ENCODE measurements around the gene RNASEH2B.

DNA sequence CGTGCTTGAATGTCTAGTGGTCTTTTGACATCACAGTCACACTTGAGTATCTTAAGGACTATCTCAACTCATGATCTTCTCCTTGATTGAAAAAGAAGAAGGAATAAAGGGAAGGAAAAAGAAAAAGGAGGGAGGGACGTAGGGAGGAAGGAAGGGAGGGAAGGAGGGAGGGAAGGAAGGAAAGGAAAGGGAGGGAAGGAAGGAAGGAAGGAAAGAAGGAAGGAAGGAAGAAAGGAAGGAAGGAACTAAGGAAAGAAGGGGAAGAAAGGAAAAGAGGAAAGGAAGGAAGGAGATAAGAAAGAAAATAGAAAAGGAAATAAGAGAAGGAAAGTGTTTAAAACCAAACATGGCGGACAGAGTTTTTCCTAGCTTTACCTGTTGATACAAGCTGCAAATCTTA lies 64.7 kb downstream of the RNASEH2B start:
- TF ChIP-seq, protein P1, sequence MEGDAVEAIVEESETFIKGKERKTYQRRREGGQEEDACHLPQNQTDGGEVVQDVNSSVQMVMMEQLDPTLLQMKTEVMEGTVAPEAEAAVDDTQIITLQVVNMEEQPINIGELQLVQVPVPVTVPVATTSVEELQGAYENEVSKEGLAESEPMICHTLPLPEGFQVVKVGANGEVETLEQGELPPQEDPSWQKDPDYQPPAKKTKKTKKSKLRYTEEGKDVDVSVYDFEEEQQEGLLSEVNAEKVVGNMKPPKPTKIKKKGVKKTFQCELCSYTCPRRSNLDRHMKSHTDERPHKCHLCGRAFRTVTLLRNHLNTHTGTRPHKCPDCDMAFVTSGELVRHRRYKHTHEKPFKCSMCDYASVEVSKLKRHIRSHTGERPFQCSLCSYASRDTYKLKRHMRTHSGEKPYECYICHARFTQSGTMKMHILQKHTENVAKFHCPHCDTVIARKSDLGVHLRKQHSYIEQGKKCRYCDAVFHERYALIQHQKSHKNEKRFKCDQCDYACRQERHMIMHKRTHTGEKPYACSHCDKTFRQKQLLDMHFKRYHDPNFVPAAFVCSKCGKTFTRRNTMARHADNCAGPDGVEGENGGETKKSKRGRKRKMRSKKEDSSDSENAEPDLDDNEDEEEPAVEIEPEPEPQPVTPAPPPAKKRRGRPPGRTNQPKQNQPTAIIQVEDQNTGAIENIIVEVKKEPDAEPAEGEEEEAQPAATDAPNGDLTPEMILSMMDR (IDR thresholded peaks at IDR 0.05; ENCODE audit: insufficient read depth, low read length, poor library complexity, severe bottlenecking), result no peak
- no peak for TF ChIP-seq EZH2phosphoT487 (conservative IDR thresholded peaks at IDR 0.05; ENCODE audit: low read length)

Data from SU-DHL-6 (cell line).